Thoracic aorta (tissue), 2 donors: ENCODE results near the gene ABLIM3. TPM values are rescaled to one million over a fixed set of nuclear protein-coding genes. Genes with fewer than 3 reads are reported as not detected.

Experiments
- ATAC-seq: fragments of 150-250 bp; one replicate; pipeline ENCODE4 v1.8.0; 2017; ENCODE audit warnings: low read depth; ENCODE audit not compliant: insufficient number of reproducible peaks, low FRiP score
- DNase-seq: peaks from one replicate; pipeline ENCODE4 v3.0.0-alpha.2; 2020; ENCODE audit warnings: low spot score
- H3K27ac ChIP-seq, 2 donors: fragments of 200-600 bp; sonication (generic); 1 replicate in 1 of 2; 2 replicates in 1 of 2; pipeline ENCODE4 v1.5.1; 2016; ENCODE audit warnings: mild to moderate bottlenecking in 2 of 2, moderate library complexity in 2 of 2
- H3K27me3 ChIP-seq: fragments of 200-600 bp; sonication (generic); replicated peaks from 2 replicates; pipeline ENCODE4 v1.6.0; 2016; ENCODE audit warnings: mild to moderate bottlenecking; ENCODE audit not compliant: insufficient read depth
- H3K36me3 ChIP-seq: fragments of 200-600 bp; sonication (generic); one replicate; pipeline ENCODE4 v1.5.1; 2016
- H3K4me1 ChIP-seq, 2 donors: fragments of 200-600 bp; sonication (generic); 1 replicate in 1 of 2; 2 replicates in 1 of 2; pipeline versions ENCODE4 v1.5.1 to v1.6.0; 2016; ENCODE audit warnings: low read depth in 2 of 2, mild to moderate bottlenecking in 1 of 2; ENCODE audit not compliant: control insufficient read depth in 1 of 2
- H3K4me3 ChIP-seq: fragments of 200-600 bp; sonication (generic); 2 replicates; pipeline ENCODE4 v1.5.1; 2016; ENCODE audit warnings: mild to moderate bottlenecking
- H3K9me3 ChIP-seq: fragments of 200-600 bp; sonication (generic); 2 replicates; pipeline ENCODE4 v1.5.1; 2016
- total RNA-seq, 2 donors: library from RNA; depleted of rRNA; stranded (reverse); fragments of >200 nt; gene quantifications; one replicate each; pipeline versions ENCODE4 v1.1.0 to v1.2.3, GENCODE V29; 2016
- TF ChIP-seq, protein P1 (sequence below): fragments of 200-600 bp; sonication (generic); IDR thresholded peaks from one replicate; pipeline ENCODE4 v1.5.1; 2019; ENCODE audit warnings: antibody characterized with exemption

Gene ABLIM3
- total RNA-seq, 2 donors from 2014 or later: 23.0 to 41.2 TPM

DNA sequence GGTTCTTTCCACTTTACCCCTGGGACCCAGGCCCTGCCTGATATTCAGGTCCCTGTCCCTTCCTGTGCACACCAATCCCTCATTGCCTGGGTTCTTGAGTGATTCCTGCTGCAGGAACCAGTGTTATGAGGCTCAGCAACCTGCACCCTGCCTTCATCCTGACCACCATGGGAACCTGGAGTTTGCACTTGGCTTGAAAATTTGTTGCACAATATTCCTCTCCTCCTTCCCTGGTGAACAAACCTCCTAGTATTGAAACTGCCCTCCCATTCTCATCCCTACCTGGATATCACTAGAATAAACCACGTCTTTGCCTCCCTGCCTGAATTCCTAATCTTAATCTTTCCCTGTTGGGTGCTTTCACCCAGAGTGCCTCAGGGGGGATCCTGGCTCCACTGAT lies 78.3 kb downstream of the ABLIM3 start:
- no peak for DNase-seq
- no peak overlapping the region for H3K4me3 ChIP-seq
- peaks cover 5% of the 10 kb centered on the region for H3K36me3 ChIP-seq
- no peaks in the 10 kb centered on the region for H3K27me3 ChIP-seq
- no peak for ATAC-seq
- TF ChIP-seq, protein P1, sequence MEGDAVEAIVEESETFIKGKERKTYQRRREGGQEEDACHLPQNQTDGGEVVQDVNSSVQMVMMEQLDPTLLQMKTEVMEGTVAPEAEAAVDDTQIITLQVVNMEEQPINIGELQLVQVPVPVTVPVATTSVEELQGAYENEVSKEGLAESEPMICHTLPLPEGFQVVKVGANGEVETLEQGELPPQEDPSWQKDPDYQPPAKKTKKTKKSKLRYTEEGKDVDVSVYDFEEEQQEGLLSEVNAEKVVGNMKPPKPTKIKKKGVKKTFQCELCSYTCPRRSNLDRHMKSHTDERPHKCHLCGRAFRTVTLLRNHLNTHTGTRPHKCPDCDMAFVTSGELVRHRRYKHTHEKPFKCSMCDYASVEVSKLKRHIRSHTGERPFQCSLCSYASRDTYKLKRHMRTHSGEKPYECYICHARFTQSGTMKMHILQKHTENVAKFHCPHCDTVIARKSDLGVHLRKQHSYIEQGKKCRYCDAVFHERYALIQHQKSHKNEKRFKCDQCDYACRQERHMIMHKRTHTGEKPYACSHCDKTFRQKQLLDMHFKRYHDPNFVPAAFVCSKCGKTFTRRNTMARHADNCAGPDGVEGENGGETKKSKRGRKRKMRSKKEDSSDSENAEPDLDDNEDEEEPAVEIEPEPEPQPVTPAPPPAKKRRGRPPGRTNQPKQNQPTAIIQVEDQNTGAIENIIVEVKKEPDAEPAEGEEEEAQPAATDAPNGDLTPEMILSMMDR: no peak
- no peak overlapping the region for H3K27ac ChIP-seq
- H3K4me1 ChIP-seq: peaks cover 0 to 13% of the 10 kb centered on the region in 2 donors
- H3K9me3 ChIP-seq: no peaks in the 10 kb centered on the region

DNA sequence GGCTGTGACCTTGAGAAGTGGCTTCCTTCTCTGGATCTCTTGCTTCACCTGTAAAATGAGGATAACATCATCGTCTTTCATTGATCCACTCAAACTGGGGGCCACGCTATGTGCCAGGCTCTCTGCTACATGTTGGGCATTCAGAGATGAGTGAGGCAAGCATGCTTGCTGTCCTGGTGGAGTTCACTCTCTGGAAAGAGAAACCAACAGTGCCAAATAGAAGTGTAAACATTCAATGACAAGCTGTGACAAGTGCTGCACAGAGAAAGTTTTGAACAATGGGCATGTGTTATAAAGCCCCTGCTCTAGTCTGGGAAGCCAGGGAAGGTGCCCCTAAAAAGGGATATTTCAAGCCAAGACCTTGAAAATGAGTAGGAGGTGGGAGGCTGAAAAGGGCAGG lies 79.5 kb downstream of the ABLIM3 start:
- TF ChIP-seq, protein P1: no peak
- H3K27me3 ChIP-seq: no peaks in the 10 kb centered on the region
- DNase-seq: no peak
- H3K9me3 ChIP-seq: no peaks in the 10 kb centered on the region
- peaks cover 5% of the 10 kb centered on the region for H3K36me3 ChIP-seq
- H3K4me3 ChIP-seq: no peak overlapping the region
- no peak overlapping the region for H3K27ac ChIP-seq
- ATAC-seq: no peak
- H3K4me1 ChIP-seq: peaks cover 0 to 13% of the 10 kb centered on the region in 2 donors

DNA sequence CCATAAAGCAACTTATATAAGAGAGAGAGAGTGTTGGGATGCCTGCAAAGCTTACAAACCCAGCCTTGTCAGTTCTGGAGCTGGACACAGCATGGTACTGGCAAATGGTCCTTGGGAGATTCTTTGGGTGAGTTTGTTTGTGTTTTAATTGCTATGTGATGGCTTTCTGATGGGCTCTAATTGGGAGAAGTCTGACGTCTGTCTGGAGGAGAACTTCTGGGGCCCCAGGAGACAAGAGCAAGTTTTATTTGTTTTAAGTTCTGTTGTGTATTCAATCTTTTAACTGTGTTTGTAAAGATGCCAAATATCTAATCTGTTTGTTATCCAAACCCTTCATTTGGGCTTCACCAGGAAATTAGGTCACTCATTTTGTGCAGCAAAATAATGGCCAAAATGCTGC lies 80.0 kb downstream of the ABLIM3 start:
- ATAC-seq: no peak
- H3K27ac ChIP-seq: no peak overlapping the region
- no peak overlapping the region for H3K4me3 ChIP-seq
- peaks cover 5% of the 10 kb centered on the region for H3K36me3 ChIP-seq
- H3K4me1 ChIP-seq: peaks cover 0 to 13% of the 10 kb centered on the region in 2 donors
- no peaks in the 10 kb centered on the region for H3K9me3 ChIP-seq
- TF ChIP-seq, protein P1: no peak
- no peaks in the 10 kb centered on the region for H3K27me3 ChIP-seq
- DNase-seq: no peak

DNA sequence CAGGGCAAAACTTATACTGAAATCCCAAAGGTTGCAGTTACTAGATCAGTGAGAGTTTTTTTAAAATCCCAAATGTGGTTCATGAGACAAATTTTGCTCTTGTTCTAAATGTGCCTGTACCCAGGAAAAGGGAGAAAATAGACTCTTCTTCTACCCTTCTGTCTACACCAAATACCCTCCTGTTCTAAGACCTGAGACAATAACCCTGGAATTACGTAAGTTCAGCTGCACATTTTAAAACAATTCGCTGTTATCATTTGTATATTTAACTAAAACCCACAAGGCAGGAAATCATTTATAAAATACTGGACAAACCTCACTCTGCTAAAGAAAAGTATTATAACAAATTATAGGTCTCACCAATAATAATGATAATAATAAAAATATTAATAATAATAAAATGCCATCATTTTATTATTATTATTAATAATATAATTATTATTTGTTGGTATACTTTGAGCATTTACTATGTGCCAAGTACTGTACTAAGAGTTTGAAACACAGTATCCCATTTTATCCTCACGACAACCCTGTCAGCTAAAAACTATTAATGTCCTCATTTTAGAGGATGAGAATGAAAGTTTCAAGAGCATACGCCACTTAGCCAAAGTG lies 80.5 kb downstream of the ABLIM3 start:
- H3K27me3 ChIP-seq: no peaks in the 10 kb centered on the region
- no peaks in the 10 kb centered on the region for H3K9me3 ChIP-seq
- no peak for DNase-seq
- peaks cover 5% of the 10 kb centered on the region for H3K36me3 ChIP-seq
- H3K4me1 ChIP-seq: peaks cover 0 to 15% of the 10 kb centered on the region in 2 donors
- no peak overlapping the region for H3K27ac ChIP-seq
- TF ChIP-seq, protein P1: no peak
- ATAC-seq: no peak
- no peak overlapping the region for H3K4me3 ChIP-seq

DNA sequence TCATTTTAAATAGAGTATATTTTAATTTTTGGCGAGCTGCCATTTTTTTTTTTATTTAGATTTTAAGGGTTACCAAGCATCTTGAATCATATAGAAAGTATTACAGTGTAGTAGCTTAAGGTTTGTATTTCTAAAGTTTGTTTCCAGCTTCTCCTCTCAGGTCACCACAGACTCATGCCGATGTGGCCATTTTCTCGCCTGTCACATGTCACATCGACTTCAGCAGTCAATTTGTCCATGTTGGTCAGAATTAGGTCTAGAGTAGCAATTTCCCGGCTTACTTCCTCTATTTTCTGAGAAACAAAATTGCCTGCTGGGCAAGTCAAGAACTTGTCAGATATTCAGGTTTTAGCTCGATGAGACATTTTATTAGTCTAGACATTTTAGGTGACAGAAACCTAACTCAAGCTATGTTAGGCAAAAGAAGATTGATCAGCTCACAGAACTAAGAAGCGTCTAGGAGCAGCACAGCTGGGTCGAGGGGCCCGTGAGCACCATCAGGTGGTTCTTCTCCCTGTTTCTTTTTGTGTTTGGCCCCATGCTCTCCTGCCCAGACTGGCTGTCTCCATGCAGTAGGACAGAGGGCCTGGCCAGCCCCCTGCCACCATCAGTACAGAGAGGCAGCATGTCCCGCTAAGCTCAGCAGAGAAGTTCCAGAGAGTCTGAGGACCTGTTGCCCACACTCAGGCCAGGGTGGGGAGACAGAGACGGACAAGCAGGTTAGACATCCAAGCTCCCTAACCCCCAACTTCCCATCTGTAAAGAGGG lies 82.0 kb downstream of the ABLIM3 start:
- H3K4me1 ChIP-seq: peaks cover 0 to 13% of the 10 kb centered on the region in 2 donors
- ATAC-seq (no peak), DNase-seq (no peak)
- no peaks in the 10 kb centered on the region for H3K9me3 ChIP-seq
- peaks cover 5% of the 10 kb centered on the region for H3K36me3 ChIP-seq
- no peak overlapping the region for H3K4me3 ChIP-seq
- TF ChIP-seq, protein P1: no peak
- no peak overlapping the region for H3K27ac ChIP-seq
- no peaks in the 10 kb centered on the region for H3K27me3 ChIP-seq
